ENCODE data around the gene KIF3A.

Gene KIF3A

DNA sequence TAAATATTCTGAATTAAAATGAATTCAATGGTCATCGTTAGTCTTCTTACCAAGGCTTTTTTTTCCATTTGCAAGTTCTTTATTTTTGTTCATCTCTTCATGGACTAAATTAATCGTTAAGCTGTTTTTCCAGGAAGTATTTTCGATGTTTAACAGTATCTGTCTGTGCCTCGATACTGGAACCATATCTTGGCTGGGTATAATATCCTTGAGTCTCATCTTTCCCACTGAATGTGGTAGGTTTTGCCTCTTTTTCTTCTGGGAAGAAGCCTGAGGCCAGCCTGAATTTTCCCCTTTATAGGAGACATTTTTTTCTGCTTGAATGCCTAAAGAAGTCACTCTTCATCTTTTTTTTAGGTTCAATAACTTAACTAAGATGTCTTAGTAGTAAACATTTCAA, 43.7 kb upstream of the KIF3A start:
- no peak overlapping the region for H3K27ac Mint-ChIP-seq
- no peaks in the 10 kb centered on the region for H3K9me3 Mint-ChIP-seq
- TF ChIP-seq, protein P1, sequence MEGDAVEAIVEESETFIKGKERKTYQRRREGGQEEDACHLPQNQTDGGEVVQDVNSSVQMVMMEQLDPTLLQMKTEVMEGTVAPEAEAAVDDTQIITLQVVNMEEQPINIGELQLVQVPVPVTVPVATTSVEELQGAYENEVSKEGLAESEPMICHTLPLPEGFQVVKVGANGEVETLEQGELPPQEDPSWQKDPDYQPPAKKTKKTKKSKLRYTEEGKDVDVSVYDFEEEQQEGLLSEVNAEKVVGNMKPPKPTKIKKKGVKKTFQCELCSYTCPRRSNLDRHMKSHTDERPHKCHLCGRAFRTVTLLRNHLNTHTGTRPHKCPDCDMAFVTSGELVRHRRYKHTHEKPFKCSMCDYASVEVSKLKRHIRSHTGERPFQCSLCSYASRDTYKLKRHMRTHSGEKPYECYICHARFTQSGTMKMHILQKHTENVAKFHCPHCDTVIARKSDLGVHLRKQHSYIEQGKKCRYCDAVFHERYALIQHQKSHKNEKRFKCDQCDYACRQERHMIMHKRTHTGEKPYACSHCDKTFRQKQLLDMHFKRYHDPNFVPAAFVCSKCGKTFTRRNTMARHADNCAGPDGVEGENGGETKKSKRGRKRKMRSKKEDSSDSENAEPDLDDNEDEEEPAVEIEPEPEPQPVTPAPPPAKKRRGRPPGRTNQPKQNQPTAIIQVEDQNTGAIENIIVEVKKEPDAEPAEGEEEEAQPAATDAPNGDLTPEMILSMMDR (IDR thresholded peaks at IDR 0.05; ENCODE audit: unreplicated experiment in 3 of 3), result no peak
- H3K27me3 Mint-ChIP-seq (ENCODE audit: low read depth), result peaks cover 28% of the 10 kb centered on the region
- H3K4me1 Mint-ChIP-seq, result peaks cover 17% of the 10 kb centered on the region
- H3K36me3 Mint-ChIP-seq (ENCODE audit: low read depth), result no peaks in the 10 kb centered on the region
- H3K4me3 Mint-ChIP-seq, result peak overlapping the region in 1 of 3 experiments; percentile 17

GRCh38 chr5:132780577-132780976, 43.2 kb upstream of the KIF3A start:
- Mint-ChIP-seq H3K4me3 (peak overlapping the region in 1 of 3 experiments; percentile 17), H3K36me3 (ENCODE audit: low read depth) (no peaks in the 10 kb centered on the region), H3K9me3 (no peaks in the 10 kb centered on the region), H3K4me1 (peaks cover 20% of the 10 kb centered on the region), H3K27me3 (ENCODE audit: low read depth) (peaks cover 28% of the 10 kb centered on the region), H3K27ac (no peak overlapping the region)
- TF ChIP-seq, protein P1 (IDR thresholded peaks at IDR 0.05; ENCODE audit: unreplicated experiment in 3 of 3), result no peak

DNA sequence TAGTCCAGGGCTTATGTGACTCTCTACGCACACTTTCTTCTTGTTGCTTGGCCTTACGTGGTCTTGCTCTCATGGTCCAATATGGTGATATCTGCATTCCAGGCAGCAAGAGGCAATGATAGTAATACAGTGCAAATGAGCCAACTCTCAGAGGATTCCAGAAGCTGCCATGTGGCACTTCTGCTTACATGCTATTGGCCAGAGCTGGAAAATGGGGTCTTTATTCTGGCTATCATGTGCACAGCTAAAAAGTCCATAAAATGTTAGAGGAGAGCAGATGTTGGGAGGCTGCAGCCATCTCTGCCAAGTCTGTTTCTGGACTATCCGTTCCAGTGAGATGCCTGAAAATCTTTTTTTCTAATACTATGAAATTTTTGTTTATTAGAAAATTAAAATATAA, 42.6 kb upstream of the KIF3A start:
- Mint-ChIP-seq H3K4me3 (peak overlapping the region; percentile 16 to 56 (median 47)), H3K4me1 (peaks cover 19% of the 10 kb centered on the region), H3K27me3 (ENCODE audit: low read depth) (peaks cover 25% of the 10 kb centered on the region), H3K27ac (no peak overlapping the region), H3K36me3 (ENCODE audit: low read depth) (no peaks in the 10 kb centered on the region), H3K9me3 (no peaks in the 10 kb centered on the region)
- TF ChIP-seq, protein P1 (IDR thresholded peaks at IDR 0.05; ENCODE audit: unreplicated experiment in 3 of 3), result no peak

DNA sequence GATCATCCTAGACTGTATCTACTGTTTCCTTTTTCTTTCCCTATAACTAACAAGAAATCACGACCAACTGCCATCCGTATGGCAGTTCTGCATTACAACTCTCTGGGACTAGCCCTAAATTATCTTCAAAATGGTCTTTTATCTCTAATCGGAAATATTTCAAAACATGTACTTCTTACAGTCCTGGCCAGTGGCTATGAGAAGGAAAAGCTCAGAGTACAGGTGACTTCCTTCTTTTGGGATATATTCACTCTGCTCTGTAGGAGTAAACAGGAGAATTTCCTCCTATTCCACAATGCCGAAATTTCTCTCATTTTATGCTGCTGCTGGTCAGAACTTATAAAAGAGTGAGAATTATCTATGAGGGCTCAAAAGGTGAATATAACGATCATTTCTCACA, 41.5 kb upstream of the KIF3A start:
- H3K36me3 Mint-ChIP-seq (ENCODE audit: low read depth), result no peaks in the 10 kb centered on the region
- peaks cover 21% of the 10 kb centered on the region for H3K4me1 Mint-ChIP-seq
- no peak overlapping the region for H3K27ac Mint-ChIP-seq
- H3K27me3 Mint-ChIP-seq (ENCODE audit: low read depth), result peaks cover 19% of the 10 kb centered on the region
- peak overlapping the region; percentile 84 to 89 (median 85) for H3K4me3 Mint-ChIP-seq
- H3K9me3 Mint-ChIP-seq, result no peaks in the 10 kb centered on the region
- TF ChIP-seq, protein P1 (IDR thresholded peaks at IDR 0.05; ENCODE audit: unreplicated experiment in 3 of 3), result no peak

DNA sequence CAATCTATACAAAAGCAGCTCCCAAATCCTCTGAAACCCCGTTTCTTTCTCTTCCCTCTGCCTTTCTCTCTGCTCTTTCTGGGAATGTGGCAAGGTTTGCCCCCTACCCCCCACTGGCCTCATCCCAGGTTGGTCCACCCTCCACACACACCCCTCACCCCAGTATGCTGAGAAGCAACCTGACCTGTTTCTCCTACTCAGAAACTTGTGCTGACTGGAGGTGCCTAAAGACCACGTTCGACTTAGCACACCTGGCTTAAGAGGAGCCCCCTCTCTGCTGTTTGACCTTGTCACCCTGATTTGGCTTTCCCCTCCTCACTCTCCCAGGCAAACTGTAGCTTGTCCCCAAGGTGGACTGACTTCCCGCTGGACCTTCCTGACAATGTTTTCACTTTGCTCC, 40.8 kb upstream of the KIF3A start:
- Mint-ChIP-seq H3K36me3 (ENCODE audit: low read depth) (no peaks in the 10 kb centered on the region), H3K27ac (peak overlapping the region; percentile 65 to 88 (median 68)), H3K4me3 (peak overlapping the region; percentile 84 to 89 (median 85)), H3K27me3 (ENCODE audit: low read depth) (peaks cover 19% of the 10 kb centered on the region), H3K9me3 (no peaks in the 10 kb centered on the region), H3K4me1 (peaks cover 27% of the 10 kb centered on the region)
- TF ChIP-seq, protein P1 (IDR thresholded peaks at IDR 0.05; ENCODE audit: unreplicated experiment in 3 of 3), result no peak
